ENCODE measurements around the gene TBC1D17.

GRCh38 chr19:49936549-49936948, 59.0 kb downstream of the TBC1D17 start:
- TF ChIP-seq, protein P1, sequence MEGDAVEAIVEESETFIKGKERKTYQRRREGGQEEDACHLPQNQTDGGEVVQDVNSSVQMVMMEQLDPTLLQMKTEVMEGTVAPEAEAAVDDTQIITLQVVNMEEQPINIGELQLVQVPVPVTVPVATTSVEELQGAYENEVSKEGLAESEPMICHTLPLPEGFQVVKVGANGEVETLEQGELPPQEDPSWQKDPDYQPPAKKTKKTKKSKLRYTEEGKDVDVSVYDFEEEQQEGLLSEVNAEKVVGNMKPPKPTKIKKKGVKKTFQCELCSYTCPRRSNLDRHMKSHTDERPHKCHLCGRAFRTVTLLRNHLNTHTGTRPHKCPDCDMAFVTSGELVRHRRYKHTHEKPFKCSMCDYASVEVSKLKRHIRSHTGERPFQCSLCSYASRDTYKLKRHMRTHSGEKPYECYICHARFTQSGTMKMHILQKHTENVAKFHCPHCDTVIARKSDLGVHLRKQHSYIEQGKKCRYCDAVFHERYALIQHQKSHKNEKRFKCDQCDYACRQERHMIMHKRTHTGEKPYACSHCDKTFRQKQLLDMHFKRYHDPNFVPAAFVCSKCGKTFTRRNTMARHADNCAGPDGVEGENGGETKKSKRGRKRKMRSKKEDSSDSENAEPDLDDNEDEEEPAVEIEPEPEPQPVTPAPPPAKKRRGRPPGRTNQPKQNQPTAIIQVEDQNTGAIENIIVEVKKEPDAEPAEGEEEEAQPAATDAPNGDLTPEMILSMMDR (conservative IDR thresholded peaks at IDR 0.05): no peak
- TF ChIP-seq EZH2 (IDR thresholded peaks at IDR 0.05; ENCODE audit: low read depth): no peak
